Measurements from ENCODE around the gene TREX2. TPM values are rescaled to one million over a fixed set of nuclear protein-coding genes. Genes with fewer than 3 reads are reported as not detected.

Gene TREX2
- total RNA-seq, 1 donor from 2014 or later: 0.29 TPM

DNA sequence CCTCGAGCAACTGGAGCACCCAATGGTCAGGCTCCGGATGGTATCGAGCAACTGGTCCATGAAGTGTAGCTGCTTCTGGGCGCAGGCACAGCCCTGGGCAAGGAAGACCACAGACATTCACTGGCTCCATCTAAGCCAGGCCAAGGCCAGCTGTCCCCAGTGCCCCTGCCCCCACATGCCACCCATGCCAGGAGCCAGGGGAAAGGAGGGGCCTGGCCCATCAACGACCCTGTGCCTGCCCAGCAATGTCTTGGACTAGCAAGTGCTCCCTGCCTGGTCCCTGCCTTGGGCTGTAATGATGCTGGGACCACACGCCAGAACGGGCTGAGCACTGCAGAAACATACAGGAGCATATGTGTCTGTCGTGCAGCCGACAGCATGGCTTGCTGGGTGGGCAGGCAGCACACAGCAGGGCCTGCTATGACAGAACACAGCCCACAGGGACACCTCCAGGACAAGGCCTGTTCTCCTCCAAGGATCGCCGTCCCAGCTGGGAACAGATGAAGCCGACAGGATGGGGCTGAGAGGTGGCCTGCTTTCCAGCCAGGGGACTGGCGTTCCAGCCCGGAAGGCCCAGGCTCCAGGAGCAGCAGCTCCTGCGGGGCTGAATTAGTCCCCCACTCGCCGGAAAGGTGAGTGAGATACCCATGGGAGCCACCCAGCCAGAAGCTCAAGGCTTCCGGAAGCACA lies 11.4 kb upstream of the TREX2 start:
- H3K27ac Mint-ChIP-seq (ENCODE audit: unreplicated experiment): no peak overlapping the region
- H3K27me3 Mint-ChIP-seq (ENCODE audit: unreplicated experiment): peaks cover 3% of the 10 kb centered on the region

DNA sequence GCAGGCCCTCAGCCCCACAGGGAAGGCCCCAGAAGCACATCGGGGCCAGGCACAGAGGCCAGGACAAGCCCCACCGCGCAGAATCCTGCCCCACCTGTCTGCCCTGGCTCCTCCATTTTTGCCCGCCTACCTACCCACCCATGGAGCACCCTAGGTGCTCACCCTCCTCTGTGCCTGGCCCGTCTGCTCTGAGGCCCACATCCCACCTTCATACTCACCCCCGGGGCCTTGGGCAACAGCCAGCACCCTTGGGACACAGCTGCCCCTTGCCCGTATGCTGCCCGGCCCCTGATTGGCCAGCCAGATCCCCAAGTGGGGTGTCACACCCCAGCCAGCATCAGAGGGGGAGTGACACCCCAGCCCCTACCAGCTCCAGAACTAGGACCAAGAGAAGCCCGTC lies 10.8 kb upstream of the TREX2 start:
- DNase-seq: no peak
- Mint-ChIP-seq H3K4me3 (ENCODE audit: unreplicated experiment) (no peak overlapping the region), H3K27me3 (ENCODE audit: unreplicated experiment) (peaks cover 3% of the 10 kb centered on the region), H3K9me3 (ENCODE audit: unreplicated experiment) (no peaks in the 10 kb centered on the region), H3K36me3 (ENCODE audit: unreplicated experiment) (no peaks in the 10 kb centered on the region), H3K4me1 (ENCODE audit: low read depth, unreplicated experiment) (no peaks in the 10 kb centered on the region), H3K27ac (ENCODE audit: unreplicated experiment) (no peak overlapping the region)
- TF ChIP-seq, protein P1, sequence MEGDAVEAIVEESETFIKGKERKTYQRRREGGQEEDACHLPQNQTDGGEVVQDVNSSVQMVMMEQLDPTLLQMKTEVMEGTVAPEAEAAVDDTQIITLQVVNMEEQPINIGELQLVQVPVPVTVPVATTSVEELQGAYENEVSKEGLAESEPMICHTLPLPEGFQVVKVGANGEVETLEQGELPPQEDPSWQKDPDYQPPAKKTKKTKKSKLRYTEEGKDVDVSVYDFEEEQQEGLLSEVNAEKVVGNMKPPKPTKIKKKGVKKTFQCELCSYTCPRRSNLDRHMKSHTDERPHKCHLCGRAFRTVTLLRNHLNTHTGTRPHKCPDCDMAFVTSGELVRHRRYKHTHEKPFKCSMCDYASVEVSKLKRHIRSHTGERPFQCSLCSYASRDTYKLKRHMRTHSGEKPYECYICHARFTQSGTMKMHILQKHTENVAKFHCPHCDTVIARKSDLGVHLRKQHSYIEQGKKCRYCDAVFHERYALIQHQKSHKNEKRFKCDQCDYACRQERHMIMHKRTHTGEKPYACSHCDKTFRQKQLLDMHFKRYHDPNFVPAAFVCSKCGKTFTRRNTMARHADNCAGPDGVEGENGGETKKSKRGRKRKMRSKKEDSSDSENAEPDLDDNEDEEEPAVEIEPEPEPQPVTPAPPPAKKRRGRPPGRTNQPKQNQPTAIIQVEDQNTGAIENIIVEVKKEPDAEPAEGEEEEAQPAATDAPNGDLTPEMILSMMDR (IDR thresholded peaks at IDR 0.05; ENCODE audit: partially characterized antibody, unreplicated experiment): no peak

More for the DNA sequence above, 11.4 kb upstream of the TREX2 start:
- DNase-seq: peak; percentile 38
- H3K4me3 Mint-ChIP-seq (ENCODE audit: unreplicated experiment): no peak overlapping the region
- H3K36me3 Mint-ChIP-seq (ENCODE audit: unreplicated experiment): no peaks in the 10 kb centered on the region
- H3K9me3 Mint-ChIP-seq (ENCODE audit: unreplicated experiment): no peaks in the 10 kb centered on the region
- TF ChIP-seq, protein P1 (IDR thresholded peaks at IDR 0.05; ENCODE audit: partially characterized antibody, unreplicated experiment): no peak
- H3K4me1 Mint-ChIP-seq (ENCODE audit: low read depth, unreplicated experiment): no peaks in the 10 kb centered on the region

DNA sequence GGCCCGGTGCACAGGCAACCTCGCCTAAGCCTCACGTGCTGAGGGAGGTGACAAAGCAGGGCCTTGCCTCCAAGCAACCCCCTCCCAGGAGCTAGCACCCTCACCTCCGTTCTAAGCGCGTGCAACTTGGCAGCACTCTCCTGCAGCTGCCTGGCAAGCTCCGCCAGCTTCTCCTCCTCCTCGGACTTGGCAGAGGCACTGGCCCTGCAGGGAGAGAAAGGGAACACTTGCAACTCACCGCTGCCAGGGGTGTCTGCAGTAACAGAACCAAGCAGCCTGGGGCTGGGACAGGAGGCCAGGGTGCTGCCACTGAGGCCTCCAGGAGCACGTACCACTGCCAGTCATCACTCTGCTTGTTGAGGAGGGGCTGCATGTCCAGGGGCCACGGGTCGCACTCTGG lies 10.3 kb upstream of the TREX2 start:
- Mint-ChIP-seq H3K27me3 (ENCODE audit: unreplicated experiment) (peaks cover 3% of the 10 kb centered on the region), H3K9me3 (ENCODE audit: unreplicated experiment) (no peaks in the 10 kb centered on the region), H3K36me3 (ENCODE audit: unreplicated experiment) (no peaks in the 10 kb centered on the region), H3K4me1 (ENCODE audit: low read depth, unreplicated experiment) (no peaks in the 10 kb centered on the region), H3K27ac (ENCODE audit: unreplicated experiment) (no peak overlapping the region), H3K4me3 (ENCODE audit: unreplicated experiment) (no peak overlapping the region)
- no peak for DNase-seq
- TF ChIP-seq, protein P1 (IDR thresholded peaks at IDR 0.05; ENCODE audit: partially characterized antibody, unreplicated experiment): no peak

DNA sequence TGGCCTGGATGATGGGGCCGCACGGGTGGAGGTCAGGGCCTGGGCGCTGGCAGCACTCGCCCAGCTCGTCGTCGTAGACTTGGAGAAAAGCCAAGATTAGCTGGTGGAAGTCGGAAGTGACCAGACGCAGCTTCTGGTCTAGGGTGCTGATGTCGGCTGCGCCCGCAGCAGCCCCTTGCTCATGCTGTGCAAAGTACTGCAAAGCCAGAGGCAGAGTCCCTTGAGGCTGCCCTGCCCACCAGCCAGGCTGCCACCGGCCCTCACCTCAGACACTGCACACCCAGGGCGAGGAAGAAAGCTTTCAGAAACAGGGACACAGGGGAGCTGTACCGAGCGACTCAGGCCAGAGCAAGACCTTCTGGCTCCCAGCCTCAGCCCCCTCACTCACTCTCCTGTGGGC lies 9.7 kb upstream of the TREX2 start:
- H3K4me3 Mint-ChIP-seq (ENCODE audit: unreplicated experiment): no peak overlapping the region
- no peak overlapping the region for H3K27ac Mint-ChIP-seq (ENCODE audit: unreplicated experiment)
- H3K27me3 Mint-ChIP-seq (ENCODE audit: unreplicated experiment): peaks cover 3% of the 10 kb centered on the region
- no peak for DNase-seq
- no peaks in the 10 kb centered on the region for H3K4me1 Mint-ChIP-seq (ENCODE audit: low read depth, unreplicated experiment)
- no peaks in the 10 kb centered on the region for H3K9me3 Mint-ChIP-seq (ENCODE audit: unreplicated experiment)
- H3K36me3 Mint-ChIP-seq (ENCODE audit: unreplicated experiment): no peaks in the 10 kb centered on the region
- TF ChIP-seq, protein P1 (IDR thresholded peaks at IDR 0.05; ENCODE audit: partially characterized antibody, unreplicated experiment): no peak

DNA sequence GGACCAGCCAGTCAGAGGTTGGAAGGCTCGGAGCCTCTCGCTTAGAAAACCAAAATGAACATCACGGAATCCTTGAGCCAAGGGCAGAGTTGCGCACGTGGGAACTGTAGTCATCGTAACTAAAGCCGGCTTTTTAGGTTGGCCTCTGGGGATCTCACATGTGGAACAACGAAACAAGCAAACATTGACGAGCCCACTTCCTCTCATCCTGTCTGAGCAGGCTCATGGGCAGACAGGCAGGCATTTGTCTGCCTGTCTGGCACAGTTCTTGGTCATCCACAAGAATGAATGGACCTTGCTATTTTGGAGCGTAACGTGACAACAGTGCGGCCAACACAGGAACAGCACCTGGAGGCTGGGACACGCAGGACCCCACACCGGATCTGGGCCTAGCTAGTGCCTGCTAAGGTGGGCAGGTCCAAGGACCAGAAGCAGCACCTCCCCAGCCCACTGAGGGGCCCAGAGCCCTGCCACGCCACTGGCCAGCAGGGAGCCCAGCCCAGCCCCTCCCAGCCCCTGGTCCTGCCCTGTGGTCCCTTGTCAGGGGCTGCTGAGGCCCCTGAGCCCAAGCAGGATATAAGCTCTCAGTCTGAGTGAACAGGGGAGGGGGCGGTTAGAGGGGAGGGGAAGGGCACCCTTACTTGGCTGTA lies 9.2 kb upstream of the TREX2 start:
- no peaks in the 10 kb centered on the region for H3K36me3 Mint-ChIP-seq (ENCODE audit: unreplicated experiment)
- DNase-seq: no peak

More for the DNA sequence above, 9.2 kb upstream of the TREX2 start:
- H3K4me1 Mint-ChIP-seq (ENCODE audit: low read depth, unreplicated experiment): no peaks in the 10 kb centered on the region
- no peak overlapping the region for H3K27ac Mint-ChIP-seq (ENCODE audit: unreplicated experiment)
- TF ChIP-seq, protein P1 (IDR thresholded peaks at IDR 0.05; ENCODE audit: partially characterized antibody, unreplicated experiment): no peak
- H3K4me3 Mint-ChIP-seq (ENCODE audit: unreplicated experiment): no peak overlapping the region
- no peaks in the 10 kb centered on the region for H3K9me3 Mint-ChIP-seq (ENCODE audit: unreplicated experiment)
- peaks cover 3% of the 10 kb centered on the region for H3K27me3 Mint-ChIP-seq (ENCODE audit: unreplicated experiment)
